H1 (cell line): Measurements from ENCODE around the gene TSPAN8. TPM values are rescaled to one million over a fixed set of nuclear protein-coding genes. Genes with fewer than 3 reads are reported as not detected.

Experiments
- CTCF ChIA-PET: fragments of 300-600 bp; sonication (Branson Sonifier 250); formaldehyde crosslinking; loops from one replicate; lab custom pipeline; 2021; ENCODE audit not compliant: partially characterized antibody; lab: Charles Lee
- POLR2A ChIA-PET: fragments of 300-600 bp; sonication (Branson Sonifier 250); formaldehyde crosslinking; loops from one replicate; lab custom pipeline; 2021; ENCODE audit warnings: inconsistent platforms; ENCODE audit not compliant: partially characterized antibody; lab: Charles Lee
- DNase-seq, 2 experiments: peaks; one replicate each; pipeline versions ENCODE4 v3.0.0 to v3.0.0-alpha.2; 2010 to 2022; ENCODE audit warnings: low spot score in 2 of 2, low read depth in 1 of 2, mixed read lengths in 1 of 2
- FAIRE-seq: peaks from 2 replicates; lab custom pipeline; 2011; peaks lifted over from hg19 to GRCh38; lab: Jason Lieb, UNC
- H2AFZ ChIP-seq: 2 replicates; pipeline ENCODE4 v1.8.1; 2012; ENCODE audit warnings: low read length, inconsistent platforms
- H2AK5ac ChIP-seq: 2 replicates; pipeline ENCODE4 v1.6.1; 2013; ENCODE audit warnings: low read depth, low read length
- H2BK120ac ChIP-seq: replicated peaks from 2 replicates; pipeline ENCODE3; 2013; ENCODE audit warnings: low read depth, low read length, inconsistent platforms
- H2BK12ac ChIP-seq: 2 replicates; pipeline ENCODE4 v1.6.1; 2013; ENCODE audit warnings: low read depth, low read length
- H2BK15ac ChIP-seq: 2 replicates; pipeline ENCODE4 v1.6.1; 2013; ENCODE audit warnings: low read length
- H2BK20ac ChIP-seq: 2 replicates; pipeline ENCODE4 v1.6.1; 2013; ENCODE audit warnings: low read length
- H2BK5ac ChIP-seq: 2 replicates; pipeline ENCODE4 v1.6.1; 2013; ENCODE audit warnings: low read depth, low read length
- H3K14ac ChIP-seq: 2 replicates; pipeline ENCODE4 v1.6.1; 2013; ENCODE audit warnings: inconsistent platforms; ENCODE audit not compliant: insufficient read length
- H3K18ac ChIP-seq: 2 replicates; pipeline ENCODE4 v1.6.1; 2013; ENCODE audit warnings: low read length; ENCODE audit errors: extremely low read depth
- H3K23ac ChIP-seq: 2 replicates; pipeline ENCODE4 v1.6.1; 2013; ENCODE audit warnings: inconsistent platforms; ENCODE audit not compliant: insufficient read length
- H3K23me2 ChIP-seq: 2 replicates; pipeline ENCODE4 v1.6.1; 2013; ENCODE audit warnings: low read depth, low read length
- H3K27ac ChIP-seq: 2 replicates; pipeline ENCODE4 v1.6.1; 2011; ENCODE audit warnings: low read depth, low read length, inconsistent platforms
- H3K27me3 ChIP-seq, 4 experiments: replicated peaks in 1 of 4; 1 replicate in 1 of 4; 2 replicates in 3 of 4; pipeline versions ENCODE4 v1.6.1 to v1.8.1; 2011 to 2013; ENCODE audit warnings: low read length in 3 of 4, mild to moderate bottlenecking in 3 of 4, inconsistent platforms in 2 of 4, mixed read lengths in 2 of 4, moderate library complexity in 1 of 4; ENCODE audit not compliant: control insufficient read depth in 3 of 4, insufficient read depth in 3 of 4; ENCODE audit errors: extremely low read depth in 1 of 4
- H3K36me3 ChIP-seq, 4 experiments: 2 replicates each; pipeline versions ENCODE4 v1.6.1 to v1.8.1; 2011 to 2013; ENCODE audit warnings: mild to moderate bottlenecking in 4 of 4, low read length in 3 of 4, moderate library complexity in 2 of 4, control low read depth in 1 of 4, inconsistent platforms in 1 of 4; ENCODE audit not compliant: insufficient read depth in 4 of 4, control insufficient read depth in 2 of 4
- H3K4ac ChIP-seq: replicated peaks from 2 replicates; pipeline ENCODE3; 2013; ENCODE audit warnings: low read length, low read depth, mixed read lengths, inconsistent platforms; ENCODE audit not compliant: insufficient read length
- H3K4me1 ChIP-seq, 4 experiments: replicated peaks in 1 of 4; 1 replicate in 1 of 4; 2 replicates in 3 of 4; pipeline versions ENCODE4 v1.6.1 to v1.8.1; 2011 to 2013; ENCODE audit warnings: low read length in 3 of 4, inconsistent platforms in 2 of 4, mixed read lengths in 1 of 4; ENCODE audit not compliant: insufficient read depth in 4 of 4, control insufficient read depth in 3 of 4
- H3K4me2 ChIP-seq, 2 experiments: 2 replicates each; pipeline versions ENCODE4 v1.6.1 to v1.8.1; 2011 to 2013; ENCODE audit warnings: low read depth in 2 of 2, low read length in 2 of 2, control low read depth in 1 of 2, inconsistent platforms in 1 of 2, mild to moderate bottlenecking in 1 of 2; ENCODE audit not compliant: insufficient read depth in 1 of 2
- H3K4me3 ChIP-seq, 4 experiments: fragments of 200-600, 300-600 bp in 1 of 4; sonication (generic), shearing (Covaris generic), sonication (Bioruptor Twin) in 1 of 4; 2 replicates each; pipeline versions ENCODE4 v1.5.1 to v1.8.1; 2011 to 2016; ENCODE audit warnings: low read length in 4 of 4, low read depth in 3 of 4, control low read depth in 2 of 4, inconsistent platforms in 2 of 4, mild to moderate bottlenecking in 2 of 4, mixed read lengths in 1 of 4, moderate library complexity in 1 of 4; ENCODE audit not compliant: insufficient read depth in 2 of 4; ENCODE audit errors: extremely low read depth in 1 of 4
- H3K56ac ChIP-seq: replicated peaks from 2 replicates; pipeline ENCODE3; 2013; ENCODE audit warnings: low read depth, mild to moderate bottlenecking, mixed read lengths, low read length, inconsistent platforms; ENCODE audit not compliant: insufficient read length
- H3K79me1 ChIP-seq: 2 replicates; pipeline ENCODE4 v1.6.1; 2013; ENCODE audit warnings: low read depth, low read length, control low read depth
- H3K79me2 ChIP-seq, 2 experiments: 2 replicates each; pipeline versions ENCODE4 v1.6.1 to v1.8.1; 2012 to 2013; ENCODE audit warnings: low read length in 2 of 2, mild to moderate bottlenecking in 2 of 2, inconsistent platforms in 1 of 2; ENCODE audit not compliant: insufficient read depth in 2 of 2, control insufficient read depth in 1 of 2
- H3K9ac ChIP-seq, 4 experiments: replicated peaks in 1 of 4; 1 replicate in 1 of 4; 2 replicates in 3 of 4; pipeline versions ENCODE4 v1.6.1 to v1.8.1; 2011 to 2013; ENCODE audit warnings: low read depth in 3 of 4, low read length in 3 of 4, control low read depth in 2 of 4, mild to moderate bottlenecking in 2 of 4, moderate library complexity in 2 of 4, inconsistent platforms in 1 of 4; ENCODE audit errors: extremely low read depth in 1 of 4
- H3K9me3 ChIP-seq, 2 experiments: 2 replicates each; pipeline versions ENCODE4 v1.6.1 to v1.8.1; 2012 to 2013; ENCODE audit warnings: mild to moderate bottlenecking in 2 of 2, moderate library complexity in 2 of 2, control low read depth in 1 of 2, inconsistent platforms in 1 of 2, low read depth in 1 of 2, low read length in 1 of 2, mixed read lengths in 1 of 2; ENCODE audit not compliant: insufficient read depth in 2 of 2
- H4K20me1 ChIP-seq, 2 experiments: replicated peaks in 1 of 2; 2 replicates each; pipeline versions ENCODE3 to v1.8.1; 2011 to 2013; ENCODE audit warnings: inconsistent platforms in 2 of 2, low read length in 2 of 2, mild to moderate bottlenecking in 1 of 2; ENCODE audit not compliant: insufficient read depth in 2 of 2, control insufficient read depth in 1 of 2
- H4K5ac ChIP-seq: 2 replicates; pipeline ENCODE4 v1.6.1; 2013; ENCODE audit warnings: low read length, low read depth, mixed read lengths, inconsistent platforms; ENCODE audit not compliant: insufficient read length
- H4K8ac ChIP-seq: 2 replicates; pipeline ENCODE4 v1.8.0; 2013; ENCODE audit warnings: mild to moderate bottlenecking, moderate library complexity, low read length, inconsistent platforms; ENCODE audit not compliant: insufficient read depth; ENCODE audit errors: extremely low read depth
- H4K91ac ChIP-seq: replicated peaks from 2 replicates; pipeline ENCODE3; 2013; ENCODE audit warnings: low read length, mixed read lengths, inconsistent platforms; ENCODE audit not compliant: insufficient read length
- BACH1 ChIP-seq: IDR thresholded peaks from 2 replicates; pipeline ENCODE4 v1.6.1; 2012; ENCODE audit warnings: low read length, improper control_type of control experiment
- BRCA1 ChIP-seq: IDR thresholded peaks from 2 replicates; pipeline ENCODE4 v1.6.1; 2012; ENCODE audit warnings: low read depth, low read length, improper control_type of control experiment
- CEBPB ChIP-seq: IDR thresholded peaks from 2 replicates; pipeline ENCODE4 v1.6.1; 2012; ENCODE audit warnings: low read depth, low read length
- CHD1 ChIP-seq: IDR thresholded peaks from 2 replicates; pipeline ENCODE4 v1.6.1; 2012; ENCODE audit warnings: low read depth, low read length, improper control_type of control experiment
- CHD2 ChIP-seq: IDR thresholded peaks from 2 replicates; pipeline ENCODE4 v1.6.1; 2012; ENCODE audit warnings: low read length, improper control_type of control experiment
- EZH2 ChIP-seq: fragments of 200-600 bp; sonication (generic); IDR thresholded peaks from 2 replicates; pipeline ENCODE4 v1.7.1; 2012; ENCODE audit warnings: low read depth, mild to moderate bottlenecking, moderate library complexity, low read length, inconsistent platforms; ENCODE audit not compliant: severe bottlenecking
- HDAC6 ChIP-seq: IDR thresholded peaks from one replicate; pipeline ENCODE4 v1.7.1; 2012; ENCODE audit warnings: low read depth, mild to moderate bottlenecking, inconsistent platforms, low read length, moderate library complexity
- JUND ChIP-seq: IDR thresholded peaks from 2 replicates; pipeline ENCODE4 v1.6.1; 2011; ENCODE audit warnings: mild to moderate bottlenecking, improper control_type of control experiment, low read length
- POLR2A ChIP-seq, 2 experiments: IDR thresholded peaks; 1 replicate in 1 of 2; 2 replicates in 1 of 2; pipeline ENCODE4 v1.6.1; 2011; ENCODE audit warnings: low read depth in 2 of 2, low read length in 2 of 2, mild to moderate bottlenecking in 2 of 2; ENCODE audit errors: control extremely low read depth in 1 of 2
- RFX5 ChIP-seq: IDR thresholded peaks from 2 replicates; pipeline ENCODE4 v1.6.1; 2011; ENCODE audit warnings: low read depth, low read length, improper control_type of control experiment, borderline replicate concordance
- SP4 ChIP-seq: IDR thresholded peaks from 2 replicates; pipeline ENCODE4 v1.6.1; 2012; ENCODE audit warnings: low read length, inconsistent platforms
- SRF ChIP-seq: IDR thresholded peaks from 2 replicates; pipeline ENCODE4 v1.6.1; 2011; ENCODE audit warnings: mild to moderate bottlenecking, low read depth, low read length, moderate library complexity
- TAF1 ChIP-seq: IDR thresholded peaks from 2 replicates; pipeline ENCODE4 v1.6.1; 2011; ENCODE audit warnings: mild to moderate bottlenecking, low read depth, low read length
- TAF7 ChIP-seq: optimal IDR thresholded peaks from 2 replicates; pipeline ENCODE3; 2011; ENCODE audit warnings: low read depth, mild to moderate bottlenecking, inconsistent platforms, low read length, moderate library complexity, borderline replicate concordance
- USF2 ChIP-seq: IDR thresholded peaks from 2 replicates; pipeline ENCODE4 v1.6.1; 2011; ENCODE audit warnings: low read length, improper control_type of control experiment
- WGBS, 2 experiments: shearing (Covaris generic) in 1 of 2; methylation state at CpG; one replicate each; pipeline versions ENCODE4 v1.1.6 to v1.1.7; 2013 to 2015; ENCODE audit warnings: low lambda C conversion rate in 2 of 2, mixed read lengths in 2 of 2, inconsistent platforms in 1 of 2, low coverage in 1 of 2, missing lambda C conversion rate in 1 of 2; ENCODE audit not compliant: insufficient replicate concordance in 2 of 2, insufficient coverage in 1 of 2, insufficient read length in 1 of 2; ENCODE audit errors: extremely low coverage in 1 of 2, missing lambda C conversion rate in 1 of 2; 5-methylcytosine and 5-hydroxymethylcytosine counted together
- polyA plus RNA-seq, 7 experiments: library from polyadenylated mRNA; depleted of rRNA in 3 of 7; stranded (reverse) in 5 of 7; unstranded in 2 of 7; fragments of >200 nt in 5 of 7; fragments of 200-250 nt in 2 of 7; gene quantifications; 1 replicate in 5 of 7; 2 replicates in 1 of 7; 4 replicates in 1 of 7; pipeline versions ENCODE4 v1.2.1 to v1.2.3, GENCODE V29; 2011 to 2013; ENCODE audit warnings: missing spikeins in 2 of 7, mixed read lengths in 2 of 7
- total RNA-seq: library from RNA; stranded (reverse); fragmentation: NEBNext Ultra II Directional; extraction: Animal tissue kit (Norgen Biotek cat#: 25700); gene quantifications from 2 replicates; pipeline ENCODE4 v1.2.1, GENCODE V29; 2021

The TSPAN8 gene
- total and polyA plus RNA-seq, 2 of the 8 experiments (the other 6 are each of a cell fraction or from before 2014, with no cell fraction given): not detected

GRCh38 chr12:71107936-71108335 is 49.9 kb downstream of the TSPAN8 start:
- Histone ChIP-seq H3K18ac (no peak overlapping the region), H3K14ac (no peak overlapping the region), H3K79me1 (no peaks in the 10 kb centered on the region), H4K91ac (no peak overlapping the region), H3K9me3 (peaks cover 4 to 16% of the 10 kb centered on the region in 2 experiments; a peak in 2 of 4 replicates), H3K4me3 (no peak overlapping the region), H3K23ac (no peak overlapping the region), H3K9ac (no peak overlapping the region), H2BK20ac (no peak overlapping the region), H2BK120ac (no peak overlapping the region), H4K20me1 (no peaks in the 10 kb centered on the region), H3K4me1 (no peaks in the 10 kb centered on the region), H2BK12ac (no peak overlapping the region), H3K4me2 (no peak overlapping the region), H3K79me2 (no peaks in the 10 kb centered on the region), H3K23me2 (no peaks in the 10 kb centered on the region), H2AFZ (no peak overlapping the region), H3K27ac (no peak overlapping the region), H2AK5ac (no peak overlapping the region), H3K36me3 (no peaks in the 10 kb centered on the region), H3K4ac (no peak overlapping the region), H3K56ac (no peak overlapping the region), H4K8ac (no peak overlapping the region), H3K27me3 (no peaks in the 10 kb centered on the region; a peak in 1 of 7 replicates), H4K5ac (no peak overlapping the region), H2BK15ac (no peak overlapping the region), H2BK5ac (no peak overlapping the region)
- FAIRE-seq: no peak
- TF ChIP-seq TAF7 (no peak), TAF1 (no peak), SRF (no peak), SP4 (no peak), CHD1 (no peak), CHD2 (no peak), EZH2 (no peak), RFX5 (no peak), BACH1 (no peak), CEBPB (no peak), HDAC6 (no peak), JUND (no peak), BRCA1 (no peak), POLR2A (IDR thresholded peaks at IDR 0.05; ENCODE audit: control extremely low read depth in 1 of 2, low read depth in 2 of 2, low read length in 2 of 2) (no peak), USF2 (no peak)
- 92% methylated on average over 1 of the region's 1 CpG; no CpG with 5 or more reads in 1 of the 2 experiments for WGBS, 2 experiments
- ChIA-PET POLR2A (no interaction called here), CTCF (no interaction called here)
- DNase-seq: no peak
